Osteoblast (primary cell): ENCODE results near the gene GOLGA2. TPM values are rescaled to one million over a fixed set of nuclear protein-coding genes. Genes with fewer than 3 reads are reported as not detected.
A peak's percentile ranks its signal among the peaks of the same experiment; 100 is the strongest.

Experiments
- DNase-seq: peaks from one replicate; pipeline ENCODE4 v3.0.0; 2011; ENCODE audit warnings: low spot score, mixed read lengths; ENCODE audit not compliant: insufficient read length; ENCODE audit errors: missing footprints
- H2AFZ ChIP-seq: 2 replicates; pipeline ENCODE4 v1.6.0; 2011; ENCODE audit warnings: mild to moderate bottlenecking, low read length
- H3K27ac ChIP-seq: 2 replicates; pipeline ENCODE4 v1.5.1; 2011; ENCODE audit warnings: mild to moderate bottlenecking, low read depth, low read length, moderate library complexity
- H3K27me3 ChIP-seq: 2 replicates; pipeline ENCODE4 v1.6.0; 2012; ENCODE audit warnings: mild to moderate bottlenecking, control low read depth, inconsistent platforms, low read length, moderate library complexity; ENCODE audit not compliant: insufficient read depth
- H3K36me3 ChIP-seq: 2 replicates; pipeline ENCODE4 v1.5.1; 2011; ENCODE audit warnings: mild to moderate bottlenecking, low read length, control low read depth, moderate library complexity; ENCODE audit not compliant: insufficient read depth
- H3K4me1 ChIP-seq: 2 replicates; pipeline ENCODE4 v1.5.1; 2011; ENCODE audit warnings: mild to moderate bottlenecking, low read length, control low read depth, moderate library complexity; ENCODE audit not compliant: insufficient read depth
- H3K4me2 ChIP-seq: 2 replicates; pipeline ENCODE4 v1.6.0; 2011; ENCODE audit warnings: mild to moderate bottlenecking, low read length; ENCODE audit not compliant: insufficient read depth
- H3K4me3 ChIP-seq: fragments of 200-600 bp; sonication (generic); 3 replicates; pipeline ENCODE4 v1.5.1; 2012; ENCODE audit warnings: mild to moderate bottlenecking, low read length, inconsistent platforms; ENCODE audit not compliant: insufficient read depth
- H3K79me2 ChIP-seq: 2 replicates; pipeline ENCODE4 v1.6.0; 2012; ENCODE audit warnings: mild to moderate bottlenecking, low read length, control low read depth, inconsistent platforms; ENCODE audit not compliant: insufficient read depth
- H3K9me3 ChIP-seq: 2 replicates; pipeline ENCODE4 v1.5.1; 2011; ENCODE audit warnings: low read depth, low read length, control low read depth
- H4K20me1 ChIP-seq: 2 replicates; pipeline ENCODE4 v1.6.0; 2012; ENCODE audit warnings: mild to moderate bottlenecking, low read length, control low read depth; ENCODE audit not compliant: insufficient read depth
- total RNA-seq: library from RNA; depleted of rRNA; stranded (reverse); fragments of >200 nt; gene quantifications from 2 replicates; pipeline ENCODE4 v1.2.3, GENCODE V29; 2012
- TF ChIP-seq, protein P1 (sequence below): IDR thresholded peaks from 2 replicates; pipeline ENCODE4 v1.5.1; 2011; ENCODE audit warnings: mild to moderate bottlenecking, low read depth, low read length, moderate library complexity; ENCODE audit errors: extremely low read depth

The GOLGA2 gene
- total RNA-seq, 1 donor: 121 TPM

DNA sequence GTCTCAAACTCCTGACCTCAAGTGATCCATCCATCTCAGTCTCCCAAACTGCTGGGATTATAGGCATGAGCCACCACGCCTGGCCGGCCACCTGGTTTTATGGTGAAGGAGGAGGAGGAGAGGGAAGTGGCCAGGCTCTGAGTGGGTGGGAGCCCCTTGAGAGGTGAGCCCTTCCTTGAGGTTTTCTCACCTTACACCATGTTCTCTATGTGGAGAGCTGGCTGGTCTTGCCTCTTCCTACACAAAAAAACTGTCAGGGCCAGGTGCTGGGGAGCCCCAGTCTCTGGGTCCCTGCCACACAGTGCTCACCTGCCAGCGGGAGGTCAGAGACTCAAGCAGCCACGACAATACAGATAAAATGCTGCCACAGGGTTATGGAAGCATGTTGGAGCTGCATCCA is 18.3 kb upstream of the GOLGA2 start:
- H3K27ac ChIP-seq: no peak overlapping the region
- H4K20me1 ChIP-seq: no peaks in the 10 kb centered on the region
- H3K36me3 ChIP-seq: peaks cover 4% of the 10 kb centered on the region
- H3K79me2 ChIP-seq: no peaks in the 10 kb centered on the region
- TF ChIP-seq, protein P1, sequence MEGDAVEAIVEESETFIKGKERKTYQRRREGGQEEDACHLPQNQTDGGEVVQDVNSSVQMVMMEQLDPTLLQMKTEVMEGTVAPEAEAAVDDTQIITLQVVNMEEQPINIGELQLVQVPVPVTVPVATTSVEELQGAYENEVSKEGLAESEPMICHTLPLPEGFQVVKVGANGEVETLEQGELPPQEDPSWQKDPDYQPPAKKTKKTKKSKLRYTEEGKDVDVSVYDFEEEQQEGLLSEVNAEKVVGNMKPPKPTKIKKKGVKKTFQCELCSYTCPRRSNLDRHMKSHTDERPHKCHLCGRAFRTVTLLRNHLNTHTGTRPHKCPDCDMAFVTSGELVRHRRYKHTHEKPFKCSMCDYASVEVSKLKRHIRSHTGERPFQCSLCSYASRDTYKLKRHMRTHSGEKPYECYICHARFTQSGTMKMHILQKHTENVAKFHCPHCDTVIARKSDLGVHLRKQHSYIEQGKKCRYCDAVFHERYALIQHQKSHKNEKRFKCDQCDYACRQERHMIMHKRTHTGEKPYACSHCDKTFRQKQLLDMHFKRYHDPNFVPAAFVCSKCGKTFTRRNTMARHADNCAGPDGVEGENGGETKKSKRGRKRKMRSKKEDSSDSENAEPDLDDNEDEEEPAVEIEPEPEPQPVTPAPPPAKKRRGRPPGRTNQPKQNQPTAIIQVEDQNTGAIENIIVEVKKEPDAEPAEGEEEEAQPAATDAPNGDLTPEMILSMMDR: no peak
- DNase-seq: no peak
- no peaks in the 10 kb centered on the region for H3K9me3 ChIP-seq
- H3K4me3 ChIP-seq: no peak overlapping the region
- no peaks in the 10 kb centered on the region for H3K27me3 ChIP-seq
- no peak overlapping the region for H3K4me2 ChIP-seq
- H3K4me1 ChIP-seq: peaks cover 11% of the 10 kb centered on the region
- H2AFZ ChIP-seq: no peak overlapping the region

GRCh38 chr9:128293091-128293490 is 17.3 kb upstream of the GOLGA2 start:
- no peak overlapping the region for H3K27ac ChIP-seq
- H3K9me3 ChIP-seq: no peaks in the 10 kb centered on the region
- H4K20me1 ChIP-seq: peaks cover 3% of the 10 kb centered on the region
- H2AFZ ChIP-seq: no peak overlapping the region
- peaks cover 11% of the 10 kb centered on the region for H3K4me1 ChIP-seq
- TF ChIP-seq, protein P1: no peak
- no peak overlapping the region for H3K4me2 ChIP-seq
- no peaks in the 10 kb centered on the region for H3K79me2 ChIP-seq
- DNase-seq: peak; percentile 74
- peaks cover 10% of the 10 kb centered on the region for H3K36me3 ChIP-seq
- no peak overlapping the region for H3K4me3 ChIP-seq
- no peaks in the 10 kb centered on the region for H3K27me3 ChIP-seq

DNA sequence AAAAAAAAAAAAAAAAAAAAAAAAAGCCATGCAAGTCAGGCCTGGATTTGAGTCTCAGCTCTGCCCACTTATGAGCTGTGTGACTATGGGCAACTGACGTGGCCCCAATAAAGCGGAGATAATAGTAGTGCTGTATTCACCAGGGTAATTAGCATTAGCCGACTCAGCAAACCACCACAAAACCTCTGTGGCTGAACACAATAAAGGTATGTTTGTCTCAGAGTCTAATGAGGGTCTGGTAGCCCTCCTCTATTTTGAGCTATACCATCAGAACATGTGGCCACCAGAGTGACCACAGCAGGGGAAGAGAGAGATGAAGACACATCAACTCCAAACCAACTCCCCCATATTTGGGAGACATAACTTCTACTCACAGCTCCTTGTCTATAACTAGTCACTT is 16.2 kb upstream of the GOLGA2 start:
- Histone ChIP-seq H3K27ac (no peak overlapping the region), H3K4me2 (no peak overlapping the region), H3K27me3 (no peaks in the 10 kb centered on the region), H4K20me1 (peaks cover 3% of the 10 kb centered on the region), H3K79me2 (no peaks in the 10 kb centered on the region), H2AFZ (no peak overlapping the region), H3K36me3 (peaks cover 10% of the 10 kb centered on the region), H3K4me3 (no peak overlapping the region), H3K4me1 (peaks cover 11% of the 10 kb centered on the region), H3K9me3 (no peaks in the 10 kb centered on the region)
- DNase-seq: no peak
- TF ChIP-seq, protein P1: no peak

DNA sequence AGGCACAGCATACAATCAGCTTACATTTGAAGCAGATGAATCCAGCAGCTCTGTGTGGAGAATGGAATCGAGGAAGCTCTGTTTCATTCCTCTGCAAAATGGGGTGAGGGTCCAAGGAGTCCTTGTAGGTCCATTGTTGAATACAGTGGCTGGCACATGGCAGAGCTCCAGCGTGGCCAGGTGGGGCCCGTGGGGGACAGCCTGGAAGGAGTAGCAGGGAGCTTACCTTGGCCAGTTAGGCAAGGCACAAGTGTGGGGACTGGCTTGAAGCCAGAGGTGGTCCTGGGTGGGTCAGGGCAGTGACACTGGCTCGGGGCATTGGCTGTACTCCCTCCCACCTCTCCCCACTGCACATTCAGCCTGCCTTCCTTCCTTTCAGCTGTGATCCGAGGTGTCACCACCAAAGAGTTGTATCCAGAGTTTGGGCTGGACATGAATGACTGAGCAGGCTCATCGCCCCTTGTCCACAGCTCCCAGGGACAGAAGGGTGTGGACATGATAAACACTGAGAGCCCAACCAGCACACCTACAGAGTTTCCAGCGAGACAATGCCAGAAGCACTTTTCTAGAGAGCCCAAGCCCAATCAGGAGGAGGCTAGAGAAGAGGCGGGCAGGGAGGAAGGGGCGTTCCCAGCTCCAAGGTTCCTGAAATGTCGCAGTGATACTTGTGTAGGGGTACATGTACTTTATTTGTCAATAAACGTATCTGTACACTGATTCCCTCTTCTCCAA is 12.6 kb upstream of the GOLGA2 start:
- Histone ChIP-seq H3K4me2 (no peak overlapping the region), H3K27me3 (no peaks in the 10 kb centered on the region), H3K4me3 (no peak overlapping the region), H4K20me1 (peaks cover 3% of the 10 kb centered on the region), H3K27ac (no peak overlapping the region), H3K9me3 (no peaks in the 10 kb centered on the region), H3K36me3 (peaks cover 27% of the 10 kb centered on the region), H2AFZ (no peak overlapping the region), H3K79me2 (no peaks in the 10 kb centered on the region), H3K4me1 (no peaks in the 10 kb centered on the region)
- DNase-seq: no peak
- TF ChIP-seq, protein P1: no peak
